H9 (cell line): Measurements from ENCODE around the gene C11orf91. TPM values are rescaled to one million over a fixed set of nuclear protein-coding genes. Genes with fewer than 3 reads are reported as not detected.

Experiments
- DNase-seq: peaks from one replicate; pipeline ENCODE4 v3.0.0-alpha.2; 2017
- H2AFZ ChIP-seq: one replicate; pipeline ENCODE4 v1.6.1; 2013; ENCODE audit warnings: mild to moderate bottlenecking, low read length, control low read depth, moderate library complexity
- H2AK5ac ChIP-seq: 2 replicates; pipeline ENCODE4 v1.6.1; 2013; ENCODE audit warnings: low read length, control low read depth, mixed read lengths; ENCODE audit not compliant: insufficient read length
- H2BK120ac ChIP-seq: one replicate; pipeline ENCODE4 v1.6.1; 2013; ENCODE audit warnings: low read depth, mild to moderate bottlenecking, low read length, control low read depth, inconsistent platforms; ENCODE audit not compliant: poor library complexity, severe bottlenecking
- H2BK12ac ChIP-seq: 2 replicates; pipeline ENCODE4 v1.6.1; 2013; ENCODE audit warnings: low read length, control low read depth, mixed read lengths, low read depth; ENCODE audit not compliant: insufficient read length
- H2BK15ac ChIP-seq: 2 replicates; pipeline ENCODE4 v1.6.1; 2013; ENCODE audit warnings: low read depth, low read length, control low read depth
- H2BK20ac ChIP-seq: one replicate; pipeline ENCODE4 v1.6.1; 2013; ENCODE audit warnings: low read depth, mild to moderate bottlenecking, low read length, control low read depth, inconsistent platforms; ENCODE audit not compliant: poor library complexity, severe bottlenecking
- H2BK5ac ChIP-seq: 2 replicates; pipeline ENCODE4 v1.6.1; 2013; ENCODE audit warnings: low read length, control low read depth, mixed read lengths; ENCODE audit not compliant: insufficient read length
- H3K14ac ChIP-seq: 2 replicates; pipeline ENCODE4 v1.6.1; 2013; ENCODE audit warnings: low read length, control low read depth; ENCODE audit not compliant: insufficient read depth
- H3K18ac ChIP-seq: 2 replicates; pipeline ENCODE4 v1.6.1; 2013; ENCODE audit warnings: low read depth, mild to moderate bottlenecking, mixed read lengths, low read length, control low read depth; ENCODE audit not compliant: insufficient read length
- H3K23ac ChIP-seq: 2 replicates; pipeline ENCODE4 v1.6.1; 2013; ENCODE audit warnings: low read length, control low read depth, mixed read lengths, low read depth; ENCODE audit not compliant: insufficient read length
- H3K23me2 ChIP-seq: 2 replicates; pipeline ENCODE4 v1.6.1; 2013; ENCODE audit warnings: low read depth, mild to moderate bottlenecking, mixed read lengths, low read length, control low read depth; ENCODE audit not compliant: insufficient read length, poor library complexity, severe bottlenecking
- H3K27ac ChIP-seq: 2 replicates; pipeline ENCODE4 v1.5.1; 2013; ENCODE audit warnings: low read length, control low read depth, mixed read lengths, low read depth; ENCODE audit not compliant: insufficient read length
- H3K27me3 ChIP-seq: 2 replicates; pipeline ENCODE4 v1.6.1; 2013; ENCODE audit warnings: low read length, control low read depth, inconsistent platforms; ENCODE audit not compliant: insufficient read depth
- H3K4ac ChIP-seq: 2 replicates; pipeline ENCODE4 v1.6.1; 2013; ENCODE audit warnings: low read depth, mild to moderate bottlenecking, control low read depth, inconsistent platforms, low read length, moderate library complexity
- H3K4me1 ChIP-seq: 2 replicates; pipeline ENCODE4 v1.6.1; 2013; ENCODE audit warnings: low read length, control low read depth, inconsistent platforms; ENCODE audit not compliant: insufficient read depth
- H3K4me2 ChIP-seq: 2 replicates; pipeline ENCODE4 v1.6.1; 2013; ENCODE audit warnings: low read length, control low read depth, mixed read lengths; ENCODE audit not compliant: insufficient read length, insufficient read depth
- H3K56ac ChIP-seq: 2 replicates; pipeline ENCODE4 v1.6.1; 2013; ENCODE audit warnings: low read depth, mild to moderate bottlenecking, mixed read lengths, low read length, control low read depth; ENCODE audit not compliant: insufficient read length
- H3K79me1 ChIP-seq: 2 replicates; pipeline ENCODE4 v1.6.1; 2013; ENCODE audit warnings: low read depth, mild to moderate bottlenecking, moderate library complexity, low read length, control low read depth, inconsistent platforms; ENCODE audit not compliant: insufficient read depth, poor library complexity, severe bottlenecking
- H3K79me2 ChIP-seq: 2 replicates; pipeline ENCODE4 v1.6.1; 2013; ENCODE audit warnings: low read length, control low read depth, inconsistent platforms; ENCODE audit not compliant: insufficient read depth
- H3K9ac ChIP-seq: 2 replicates; pipeline ENCODE4 v1.6.1; 2013; ENCODE audit warnings: low read length, control low read depth, mixed read lengths; ENCODE audit not compliant: insufficient read length; ENCODE audit errors: extremely low read depth
- H3K9me3 ChIP-seq: one replicate; pipeline ENCODE4 v1.6.1; 2013; ENCODE audit warnings: low read depth, low read length, inconsistent platforms; ENCODE audit not compliant: control insufficient read depth
- H3T11ph ChIP-seq: one replicate; pipeline ENCODE4 v1.6.1; 2013; ENCODE audit warnings: mild to moderate bottlenecking, low read length, control low read depth, inconsistent platforms
- H4K20me1 ChIP-seq: one replicate; pipeline ENCODE4 v1.6.1; 2013; ENCODE audit not compliant: control insufficient read depth, insufficient read length, insufficient read depth
- H4K5ac ChIP-seq: 2 replicates; pipeline ENCODE4 v1.6.1; 2013; ENCODE audit warnings: low read depth, mild to moderate bottlenecking, mixed read lengths, low read length, control low read depth; ENCODE audit not compliant: insufficient read length
- H4K8ac ChIP-seq: replicated peaks from 2 replicates; pipeline ENCODE4 v1.6.1; 2013; ENCODE audit warnings: low read length, control low read depth, mixed read lengths, low read depth; ENCODE audit not compliant: insufficient read length
- H4K91ac ChIP-seq: 2 replicates; pipeline ENCODE4 v1.6.1; 2013; ENCODE audit warnings: low read depth, mild to moderate bottlenecking, moderate library complexity, mixed read lengths, low read length, control low read depth; ENCODE audit not compliant: insufficient read length
- H3K27ac Mint-ChIP-seq, 3 experiments: 2 replicates in 2 of 3; 3 replicates in 1 of 3; pipeline ENCODE4 v1.8.0; 2020 to 2021; ENCODE audit warnings: mixed read lengths in 3 of 3, mild to moderate bottlenecking in 1 of 3, moderate library complexity in 1 of 3
- H3K27me3 Mint-ChIP-seq: 2 replicates; pipeline ENCODE4 v1.8.0; 2021; ENCODE audit warnings: low read depth, mild to moderate bottlenecking, moderate library complexity, mixed read lengths
- H3K36me3 Mint-ChIP-seq, 3 experiments: 2 replicates in 2 of 3; 3 replicates in 1 of 3; pipeline ENCODE4 v1.8.0; 2020 to 2021; ENCODE audit warnings: low read depth in 3 of 3, mixed read lengths in 3 of 3; ENCODE audit not compliant: insufficient read depth in 1 of 3
- H3K4me1 Mint-ChIP-seq, 2 experiments: 2 replicates each; pipeline ENCODE4 v1.8.0; 2020; ENCODE audit warnings: mixed read lengths in 2 of 2
- H3K4me3 Mint-ChIP-seq, 2 experiments: 2 replicates in 1 of 2; 3 replicates in 1 of 2; pipeline ENCODE4 v1.8.0; 2020 to 2021; ENCODE audit warnings: mild to moderate bottlenecking in 2 of 2, mixed read lengths in 2 of 2, moderate library complexity in 1 of 2
- H3K9me3 Mint-ChIP-seq, 2 experiments: 2 replicates in 1 of 2; 3 replicates in 1 of 2; pipeline ENCODE4 v1.8.0; 2020; ENCODE audit warnings: mild to moderate bottlenecking in 2 of 2, mixed read lengths in 2 of 2, moderate library complexity in 1 of 2
- CTCF ChIP-seq: fragments of 200-600 bp; sonication (generic); conservative IDR thresholded peaks from 3 replicates; pipeline ENCODE4 v1.8.0; 2021; ENCODE audit warnings: antibody characterized with exemption, mild to moderate bottlenecking
- WGBS: extraction: QIAGEN DNeasy Blood & Tissue Kit; methylation state at CpG from one replicate; pipeline ENCODE4 v1.1.7; 2013; ENCODE audit warnings: missing lambda C conversion rate, low lambda C conversion rate, mixed read lengths; ENCODE audit not compliant: insufficient read length; ENCODE audit errors: extremely low coverage; 5-methylcytosine and 5-hydroxymethylcytosine counted together
- total RNA-seq: library from RNA; stranded (reverse); gene quantifications from 2 replicates; pipeline ENCODE4 v1.2.1, GENCODE V29; 2021

The C11orf91 gene
- total RNA-seq, 1 experiment from 2014 or later, result not detected

GRCh38 chr11:33695051-33695566 is 5.5 kb downstream of the C11orf91 start:
- H3K23ac ChIP-seq, result no peak overlapping the region
- no peak for TF ChIP-seq CTCF
- H4K20me1 ChIP-seq, result no peaks in the 10 kb centered on the region
- peaks cover 5% of the 10 kb centered on the region; the same call in 1 of the 2 replicates for H3K4me1 ChIP-seq
- no peak overlapping the region for H4K91ac ChIP-seq
- H3K4me2 ChIP-seq, result no peak overlapping the region
- H3K9ac ChIP-seq, result no peak overlapping the region
- no peak overlapping the region for H2BK5ac ChIP-seq
- no CpG with 5 or more reads among the region's 4 CpGs for WGBS
- no peak overlapping the region for H2AFZ ChIP-seq
- H4K8ac ChIP-seq, result no peak overlapping the region
- H3T11ph ChIP-seq, result no peak overlapping the region
- no peak overlapping the region for H3K27ac ChIP-seq
- H3K27me3 Mint-ChIP-seq, result peaks cover 19% of the 10 kb centered on the region
- H3K79me2 ChIP-seq, result no peaks in the 10 kb centered on the region
- H2AK5ac ChIP-seq, result no peak overlapping the region
- no peak overlapping the region for H3K56ac ChIP-seq
- no peak overlapping the region; a peak in 1 of 7 replicates for H3K27ac Mint-ChIP-seq
- H2BK12ac ChIP-seq, result no peak overlapping the region
- DNase-seq, result no peak
- H3K9me3 Mint-ChIP-seq, result no peaks in the 10 kb centered on the region
- H4K5ac ChIP-seq, result no peak overlapping the region
- H2BK20ac ChIP-seq, result no peak overlapping the region
- H2BK120ac ChIP-seq, result no peak overlapping the region
- no peaks in the 10 kb centered on the region for H3K9me3 ChIP-seq
- H3K27me3 ChIP-seq, result no peaks in the 10 kb centered on the region
- H3K4me1 Mint-ChIP-seq, result peaks cover 48 to 56% of the 10 kb centered on the region in 2 experiments
- H3K18ac ChIP-seq, result no peak overlapping the region
- H3K4me3 Mint-ChIP-seq, result no peak overlapping the region
- no peaks in the 10 kb centered on the region for H3K79me1 ChIP-seq
- no peak overlapping the region for H3K4ac ChIP-seq
- peak overlapping the region; percentile 60; the same call in 1 of the 2 replicates for H3K14ac ChIP-seq
- H3K36me3 Mint-ChIP-seq, result no peaks in the 10 kb centered on the region
- peaks cover 2% of the 10 kb centered on the region for H3K23me2 ChIP-seq
- no peak overlapping the region for H2BK15ac ChIP-seq
